Measurements from ENCODE around the gene CRYGN. TPM values are rescaled to one million over a fixed set of nuclear protein-coding genes. Genes with fewer than 3 reads are reported as not detected.

The CRYGN gene
- total and polyA plus RNA-seq, 2 experiments from 2014 or later, result 0.24 TPM; not detected in 1

- Histone ChIP-seq H3K36me3 (replicated peaks; ENCODE audit: insufficient read depth, low read depth) (no peaks in the 10 kb centered on the region), H4K20me1 (ENCODE audit: insufficient read depth, poor library complexity, severe bottlenecking) (no peaks in the 10 kb centered on the region), H3K27ac (peak overlapping the region; percentile 46), H3K9me3 (ENCODE audit: low read depth) (no peaks in the 10 kb centered on the region), H3K4me1 (ENCODE audit: insufficient read depth) (peaks cover 24% of the 10 kb centered on the region), H3K9me2 (replicated peaks; ENCODE audit: insufficient read depth) (no peaks in the 10 kb centered on the region), H3K4me3 (peak overlapping the region; percentile 94), H2AFZ (peak overlapping the region; percentile 52), H3K79me2 (peaks cover 11% of the 10 kb centered on the region), H3K4me2 (peak overlapping the region; percentile 98), H3K27me3 (peaks cover 38% of the 10 kb centered on the region)
- TF ChIP-seq CTCF (IDR thresholded peaks at IDR 0.05; ENCODE audit: poor library complexity) (no peak), EZH2phosphoT487 (IDR thresholded peaks at IDR 0.05; ENCODE audit: low read depth, severe bottlenecking, unreplicated experiment) (no peak), EZH2 (IDR thresholded peaks at IDR 0.05; ENCODE audit: borderline replicate concordance) (no peak)
- WGBS (ENCODE audit: low lambda C conversion rate, missing lambda C conversion rate), result 65% methylated on average over 7 of the region's 7 CpGs
- no peak for DNase-seq (ENCODE audit: low spot score)
Measured at GRCh38 chr7:151408498-151408838, 31.5 kb downstream of the CRYGN start.

GRCh38 chr7:151406886-151407583 lies 32.9 kb downstream of the CRYGN start:
- Histone ChIP-seq H3K4me3 (no peak overlapping the region), H3K4me2 (no peak overlapping the region), H3K27me3 (peaks cover 34% of the 10 kb centered on the region), H3K27ac (no peak overlapping the region), H3K79me2 (peaks cover 11% of the 10 kb centered on the region), H4K20me1 (ENCODE audit: insufficient read depth, poor library complexity, severe bottlenecking) (no peaks in the 10 kb centered on the region), H3K4me1 (ENCODE audit: insufficient read depth) (peaks cover 30% of the 10 kb centered on the region), H3K9me3 (ENCODE audit: low read depth) (no peaks in the 10 kb centered on the region), H2AFZ (no peak overlapping the region), H3K36me3 (replicated peaks; ENCODE audit: insufficient read depth, low read depth) (no peaks in the 10 kb centered on the region), H3K9me2 (replicated peaks; ENCODE audit: insufficient read depth) (no peaks in the 10 kb centered on the region)
- TF ChIP-seq EZH2 (IDR thresholded peaks at IDR 0.05; ENCODE audit: borderline replicate concordance) (no peak), CTCF (IDR thresholded peaks at IDR 0.05; ENCODE audit: poor library complexity) (no peak), EZH2phosphoT487 (IDR thresholded peaks at IDR 0.05; ENCODE audit: low read depth, severe bottlenecking, unreplicated experiment) (no peak)
- 91% methylated on average over 9 of the region's 9 CpGs for WGBS (ENCODE audit: low lambda C conversion rate, missing lambda C conversion rate)
- DNase-seq (ENCODE audit: low spot score), result no peak

GRCh38 chr7:151406051-151406875 lies 33.7 kb downstream of the CRYGN start:
- no peak overlapping the region for H3K4me3 ChIP-seq
- no peaks in the 10 kb centered on the region for H4K20me1 ChIP-seq (ENCODE audit: insufficient read depth, poor library complexity, severe bottlenecking)
- no peak overlapping the region for H3K4me2 ChIP-seq
- WGBS (ENCODE audit: low lambda C conversion rate, missing lambda C conversion rate), result 95% methylated on average over 24 of the region's 24 CpGs
- H3K27ac ChIP-seq, result no peak overlapping the region
- no peak overlapping the region for H2AFZ ChIP-seq
- no peak for TF ChIP-seq EZH2 (IDR thresholded peaks at IDR 0.05; ENCODE audit: borderline replicate concordance)
- no peak for TF ChIP-seq CTCF (IDR thresholded peaks at IDR 0.05; ENCODE audit: poor library complexity)
- no peak for TF ChIP-seq EZH2phosphoT487 (IDR thresholded peaks at IDR 0.05; ENCODE audit: low read depth, severe bottlenecking, unreplicated experiment)
- H3K27me3 ChIP-seq, result peaks cover 26% of the 10 kb centered on the region
- no peaks in the 10 kb centered on the region for H3K9me3 ChIP-seq (ENCODE audit: low read depth)
- peaks cover 11% of the 10 kb centered on the region for H3K79me2 ChIP-seq
- H3K9me2 ChIP-seq (replicated peaks; ENCODE audit: insufficient read depth), result no peaks in the 10 kb centered on the region
- no peak for DNase-seq (ENCODE audit: low spot score)
- peaks cover 30% of the 10 kb centered on the region for H3K4me1 ChIP-seq (ENCODE audit: insufficient read depth)
- H3K36me3 ChIP-seq (replicated peaks; ENCODE audit: insufficient read depth, low read depth), result no peaks in the 10 kb centered on the region

Measured in hepatocyte (in vitro differentiated cells).